Activated naive CD4-positive, alpha-beta T cell treated with anti-CD3 and anti-CD28 coated beads, Interleukin-2, amount 50 U/mL, for 72 hours (primary cell): Measurements from ENCODE around the gene ORM1. TPM values are rescaled to one million over a fixed set of nuclear protein-coding genes. Genes with fewer than 3 reads are reported as not detected.

Experiments
- ATAC-seq, 2 donors: fragments of 150-1000 bp; cut with Tn5 transposase; 2 replicates each; pipeline ENCODE4 v1.10.0; 2021; ENCODE audit warnings: mild to moderate bottlenecking in 2 of 2, moderate library complexity in 2 of 2
- DNase-seq, 2 donors: peaks; one replicate each; pipeline ENCODE4 v3.0.0; 2021 to 2022; ENCODE audit warnings: low spot score in 2 of 2
- H3K27ac Mint-ChIP-seq, 2 donors: one replicate each; pipeline ENCODE4 v1.8.0; 2022; ENCODE audit warnings: mild to moderate bottlenecking in 2 of 2, mixed read lengths in 2 of 2
- H3K36me3 Mint-ChIP-seq, 2 donors: one replicate each; pipeline ENCODE4 v1.8.0; 2022; ENCODE audit warnings: mixed read lengths in 2 of 2
- H3K9me3 Mint-ChIP-seq, 2 donors: one replicate each; pipeline ENCODE4 v1.8.0; 2022; ENCODE audit warnings: mixed read lengths in 2 of 2
- total RNA-seq, 2 donors: library from RNA; stranded (reverse); gene quantifications; one replicate each; pipeline ENCODE4 v1.2.3, GENCODE V29; 2022

The ORM1 gene
- total RNA-seq, 2 donors from 2014 or later, result not detected

DNA sequence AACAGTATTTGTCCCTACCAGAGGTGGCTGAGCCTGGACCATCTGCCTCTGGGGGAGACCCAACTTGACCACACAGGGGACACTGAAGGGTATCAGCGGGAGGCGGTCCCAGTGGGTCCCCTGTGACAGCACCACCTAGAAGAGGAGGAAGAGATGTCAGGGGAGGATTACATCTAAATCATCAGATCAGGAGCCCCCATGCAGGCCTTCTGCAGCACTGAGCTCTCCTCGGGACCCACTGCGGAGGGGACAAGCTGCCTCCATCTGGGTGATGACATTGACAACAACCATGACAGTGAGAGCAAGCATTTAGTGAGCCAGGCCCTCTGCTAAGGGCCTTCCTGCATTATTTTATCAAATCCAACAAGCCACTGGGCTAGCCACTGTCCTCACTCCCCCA is 19.1 kb downstream of the ORM1 start:
- ATAC-seq, result no peak
- Mint-ChIP-seq H3K27ac (peak overlapping the region; percentile 83 to 91), H3K9me3 (no peaks in the 10 kb centered on the region), H3K36me3 (peaks cover 32 to 36% of the 10 kb centered on the region in 2 donors)
- no peak for DNase-seq

DNA sequence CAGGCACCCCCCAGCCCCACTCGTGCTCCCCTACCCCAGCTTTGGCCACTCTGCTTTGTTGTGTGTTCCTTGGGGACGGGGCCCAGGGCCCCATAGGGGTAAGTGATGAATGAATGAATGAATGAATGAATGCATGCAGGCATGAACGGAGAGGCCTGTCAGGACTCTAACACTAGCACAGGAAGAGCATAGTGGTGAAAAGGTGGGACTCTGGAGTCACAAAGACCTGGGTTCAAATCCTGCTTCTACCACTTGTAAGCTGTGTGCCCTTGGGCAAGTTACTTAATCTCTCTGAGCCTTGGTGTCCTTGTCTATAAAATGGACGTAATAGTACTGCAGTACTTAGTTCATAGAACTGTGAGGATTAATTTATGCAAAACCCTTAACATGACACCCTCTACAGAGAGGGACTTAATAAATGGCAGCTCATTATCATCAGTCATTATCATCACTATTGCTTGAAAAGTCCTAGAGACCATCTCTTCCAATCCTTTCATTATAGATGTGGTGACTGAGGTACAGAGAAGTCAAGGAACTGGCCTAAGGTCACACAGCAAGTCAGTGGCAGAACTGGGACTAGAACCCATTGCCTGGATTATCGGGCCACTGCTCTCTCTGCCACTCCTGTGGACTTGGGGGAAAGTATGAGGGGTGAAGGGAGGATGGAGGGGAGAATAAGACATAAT is 20.0 kb downstream of the ORM1 start:
- no peak for ATAC-seq
- Mint-ChIP-seq H3K9me3 (no peaks in the 10 kb centered on the region), H3K27ac (peak overlapping the region; percentile 60 to 91), H3K36me3 (peaks cover 31 to 33% of the 10 kb centered on the region in 2 donors)
- no peak for DNase-seq

DNA sequence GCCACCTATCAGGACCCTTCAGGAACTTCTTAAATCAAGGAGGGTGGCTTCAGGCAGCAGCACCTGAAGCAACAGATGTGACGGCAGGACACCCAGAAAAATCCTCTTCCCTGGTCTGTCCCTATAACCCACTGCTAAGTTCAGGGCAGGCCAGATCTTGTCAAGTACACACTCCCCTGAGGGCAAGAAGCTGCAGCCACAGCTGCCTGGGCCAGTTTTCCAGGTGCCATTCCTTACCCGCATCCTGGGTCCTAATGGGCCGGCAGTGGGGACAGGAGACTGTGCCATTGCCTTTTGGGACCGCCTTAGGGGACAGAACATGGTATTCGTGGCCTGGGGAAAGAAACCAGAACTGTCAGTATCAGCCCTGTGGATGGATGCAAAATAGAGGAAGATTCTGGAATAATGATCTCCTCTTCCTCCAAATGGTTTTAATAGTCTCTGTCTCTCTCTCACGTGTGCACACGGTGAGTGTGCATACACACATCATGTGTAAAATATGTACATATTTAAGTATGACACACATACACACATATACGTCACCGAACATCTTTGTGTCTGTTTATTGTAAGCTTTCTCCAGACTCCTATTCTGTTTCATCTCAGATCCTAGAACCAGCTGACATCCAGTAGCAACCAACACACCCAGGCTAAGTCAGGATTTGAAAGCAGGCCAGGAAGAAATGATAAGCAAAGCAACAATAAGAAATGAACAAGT is 20.7 kb downstream of the ORM1 start:
- ATAC-seq (no peak), DNase-seq (no peak)
- peak overlapping the region; percentile 37 to 91 for H3K27ac Mint-ChIP-seq
- peaks cover 34 to 40% of the 10 kb centered on the region in 2 donors for H3K36me3 Mint-ChIP-seq
- H3K9me3 Mint-ChIP-seq, result no peaks in the 10 kb centered on the region

DNA sequence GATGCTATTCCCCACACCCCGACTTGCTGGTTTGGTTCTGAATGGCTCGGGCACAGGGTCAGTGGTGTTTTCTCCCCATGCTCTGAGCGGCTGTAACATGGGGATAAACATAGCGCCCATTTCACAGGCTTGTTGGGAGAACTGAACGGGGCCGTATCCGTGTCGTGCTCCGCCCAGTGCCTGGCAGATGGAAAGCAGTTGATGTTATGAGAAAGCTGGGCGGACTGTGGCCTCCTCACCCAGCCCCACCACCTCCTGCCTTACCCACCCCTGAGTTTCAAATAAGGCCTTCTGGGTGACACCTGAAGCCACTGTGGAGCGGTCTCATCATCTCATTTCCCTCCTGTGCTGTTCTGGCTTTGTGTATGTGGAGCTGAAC is 21.3 kb downstream of the ORM1 start:
- peak overlapping the region in 1 of 2 donors; percentile 91 for H3K27ac Mint-ChIP-seq
- H3K9me3 Mint-ChIP-seq, result no peaks in the 10 kb centered on the region
- ATAC-seq, result no peak
- no peak for DNase-seq
- peaks cover 37 to 39% of the 10 kb centered on the region in 2 donors for H3K36me3 Mint-ChIP-seq

DNA sequence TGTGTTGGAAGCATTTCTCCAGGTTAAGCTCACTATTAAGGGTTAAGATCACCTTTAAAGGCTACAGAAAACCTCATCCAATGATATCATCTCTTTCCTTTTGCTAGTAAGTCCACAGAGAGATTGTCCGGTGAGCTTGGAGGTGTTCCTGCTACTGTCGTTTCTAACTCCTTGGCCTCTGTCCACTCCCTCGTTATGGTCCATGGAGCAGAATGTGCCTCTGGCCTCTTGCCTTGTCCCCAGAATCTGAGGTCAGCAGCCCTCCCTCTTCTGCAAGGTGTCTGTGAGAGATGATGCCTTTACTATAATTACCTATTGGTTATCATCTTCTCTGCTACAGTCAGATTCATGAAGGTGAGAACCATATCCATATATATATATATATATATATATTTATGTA is 21.8 kb downstream of the ORM1 start:
- no peaks in the 10 kb centered on the region for H3K9me3 Mint-ChIP-seq
- peaks cover 32 to 44% of the 10 kb centered on the region in 2 donors for H3K36me3 Mint-ChIP-seq
- ATAC-seq (no peak), DNase-seq (no peak)
- H3K27ac Mint-ChIP-seq, result peak overlapping the region in 1 of 2 donors; percentile 91

DNA sequence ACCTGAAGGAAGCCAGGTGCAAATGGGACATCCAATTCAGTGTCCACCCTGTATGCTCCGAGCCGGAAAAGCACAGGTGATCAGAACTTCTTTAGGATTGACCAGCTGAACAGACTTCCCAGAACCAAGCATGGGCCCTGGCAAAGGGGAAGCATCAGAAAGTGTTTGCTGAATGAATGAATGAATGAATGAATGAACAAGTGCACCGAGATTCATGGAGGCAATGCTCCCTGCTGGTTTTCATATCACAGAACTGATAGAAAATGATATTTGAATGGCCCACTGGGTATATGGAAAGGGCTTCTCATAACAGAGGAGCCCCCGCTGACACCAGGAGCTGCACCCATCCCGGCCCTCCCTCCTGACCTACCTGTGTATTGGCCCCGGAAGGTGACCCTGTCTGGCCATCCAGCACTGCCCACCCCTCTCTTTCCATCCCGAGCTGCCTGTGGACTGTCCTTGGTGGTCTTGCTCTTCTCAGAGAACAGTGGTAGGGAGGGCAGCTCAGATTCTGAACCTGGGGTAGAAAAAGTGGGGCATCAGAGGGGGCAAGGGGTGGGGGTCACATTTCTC is 22.7 kb downstream of the ORM1 start:
- ATAC-seq (no peak), DNase-seq (no peak)
- Mint-ChIP-seq H3K9me3 (no peaks in the 10 kb centered on the region), H3K36me3 (peaks cover 40 to 53% of the 10 kb centered on the region in 2 donors), H3K27ac (peak overlapping the region in 1 of 2 donors; percentile 91)

DNA sequence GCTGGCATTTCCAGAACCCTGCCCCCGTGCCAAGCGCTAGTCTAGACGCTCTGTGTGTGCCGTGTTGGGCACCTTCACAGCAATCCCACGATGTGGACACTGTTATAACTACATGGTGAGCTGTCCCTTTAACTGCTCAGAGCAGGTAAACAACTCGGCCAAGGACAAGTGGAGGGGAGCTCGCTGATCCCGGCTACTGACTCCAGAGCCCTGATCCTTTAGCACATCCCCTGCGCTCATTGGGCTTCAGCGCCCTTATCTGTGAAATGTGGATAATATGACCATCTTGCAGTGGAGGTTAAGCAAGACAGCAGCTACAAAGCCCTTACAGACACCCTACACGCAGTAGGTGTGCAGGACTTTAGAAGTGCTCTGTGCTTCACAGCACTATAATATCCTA is 23.2 kb downstream of the ORM1 start:
- H3K36me3 Mint-ChIP-seq, result peaks cover 41 to 59% of the 10 kb centered on the region in 2 donors
- H3K27ac Mint-ChIP-seq, result peak overlapping the region in 1 of 2 donors; percentile 91
- ATAC-seq (no peak), DNase-seq (no peak)
- H3K9me3 Mint-ChIP-seq, result no peaks in the 10 kb centered on the region

DNA sequence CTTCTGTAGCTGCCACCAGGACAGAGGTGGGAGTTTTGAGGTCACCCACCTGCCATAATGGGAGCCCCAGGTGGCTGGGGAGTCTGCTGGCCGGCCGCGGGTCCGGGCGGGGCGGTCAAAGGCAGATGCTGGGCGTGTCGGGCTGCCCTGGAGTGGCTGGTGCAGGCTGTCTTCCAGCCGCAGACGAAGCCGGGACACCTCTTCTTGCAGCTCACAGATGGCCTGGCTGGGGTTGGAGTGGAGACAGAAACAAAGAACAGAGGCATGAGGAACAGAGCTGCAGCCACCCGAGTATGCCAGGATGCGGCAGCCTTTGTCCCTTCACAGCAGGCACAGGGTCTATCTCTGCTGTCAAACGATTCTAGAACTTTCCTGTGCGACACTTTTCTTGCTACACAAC is 24.8 kb downstream of the ORM1 start:
- ATAC-seq (no peak), DNase-seq (no peak)
- Mint-ChIP-seq H3K27ac (peak overlapping the region; percentile 32 to 91), H3K36me3 (peaks cover 34 to 65% of the 10 kb centered on the region in 2 donors), H3K9me3 (no peaks in the 10 kb centered on the region)

DNA sequence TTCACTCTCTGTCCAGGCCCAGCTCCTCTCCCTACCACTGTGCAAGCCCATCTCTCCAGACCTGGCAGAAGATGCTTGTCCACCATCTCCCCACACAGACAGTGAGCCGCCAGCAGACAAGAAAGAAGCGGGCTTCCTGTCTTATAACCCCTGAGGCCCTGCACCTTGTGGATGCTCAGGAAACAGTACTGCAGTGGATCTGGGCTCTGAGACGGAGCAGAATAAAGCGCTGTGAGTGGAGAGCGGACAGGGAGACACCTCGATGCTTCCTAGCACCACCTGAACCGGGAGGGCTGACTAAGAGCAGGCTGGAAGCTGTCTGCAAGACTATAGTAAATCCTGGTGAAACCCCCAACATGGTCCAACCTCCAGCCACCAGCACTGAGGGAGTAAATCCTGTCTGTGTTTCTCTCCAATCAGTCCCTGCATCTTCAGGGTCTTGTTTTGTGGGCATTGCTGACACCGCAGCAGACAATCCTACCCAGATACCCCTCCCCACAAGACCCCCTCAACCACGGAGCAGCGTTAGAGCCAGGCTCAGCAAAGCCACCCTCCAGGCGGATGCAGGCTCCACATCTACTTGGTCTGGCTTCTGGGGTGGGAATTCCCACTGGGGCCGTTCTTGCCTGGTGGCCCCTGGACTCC is 25.5 kb downstream of the ORM1 start:
- Mint-ChIP-seq H3K36me3 (peaks cover 34 to 58% of the 10 kb centered on the region in 2 donors), H3K9me3 (no peaks in the 10 kb centered on the region), H3K27ac (peak overlapping the region; percentile 91 to 97)
- no peak for DNase-seq
- ATAC-seq, result no peak

DNA sequence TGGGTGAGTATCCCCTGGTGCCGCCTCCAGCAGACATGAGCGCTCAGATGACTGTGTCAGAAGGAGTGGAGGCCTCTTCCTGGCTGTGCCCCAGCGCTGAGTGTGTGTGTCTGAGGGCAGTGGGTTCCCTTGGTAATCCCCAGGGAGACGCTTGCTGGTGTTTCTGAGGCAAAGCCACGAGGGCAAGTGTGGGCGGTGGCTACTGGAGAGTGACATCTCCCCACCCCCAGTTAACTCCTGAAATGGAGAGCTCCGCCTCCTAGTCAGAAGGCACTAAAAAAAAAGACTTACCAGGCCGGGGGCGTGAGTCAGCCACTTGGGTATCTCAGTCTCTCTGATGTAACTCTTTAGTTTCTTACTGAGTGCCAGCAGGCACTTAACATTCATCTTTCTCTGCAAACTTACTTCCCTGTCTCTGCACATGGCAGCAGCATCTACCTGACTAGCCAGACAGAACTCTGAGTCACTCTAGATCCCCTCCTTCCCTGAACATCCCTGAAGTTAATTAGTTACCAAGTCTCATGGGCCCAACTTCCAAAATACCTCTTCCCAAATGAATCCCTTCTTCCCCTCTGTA is 26.1 kb downstream of the ORM1 start:
- DNase-seq (peak; percentile 77 to 97), ATAC-seq (peak; percentile 91 to 92)
- Mint-ChIP-seq H3K9me3 (no peaks in the 10 kb centered on the region), H3K36me3 (peaks cover 29 to 53% of the 10 kb centered on the region in 2 donors), H3K27ac (peak overlapping the region; percentile 91 to 97)

DNA sequence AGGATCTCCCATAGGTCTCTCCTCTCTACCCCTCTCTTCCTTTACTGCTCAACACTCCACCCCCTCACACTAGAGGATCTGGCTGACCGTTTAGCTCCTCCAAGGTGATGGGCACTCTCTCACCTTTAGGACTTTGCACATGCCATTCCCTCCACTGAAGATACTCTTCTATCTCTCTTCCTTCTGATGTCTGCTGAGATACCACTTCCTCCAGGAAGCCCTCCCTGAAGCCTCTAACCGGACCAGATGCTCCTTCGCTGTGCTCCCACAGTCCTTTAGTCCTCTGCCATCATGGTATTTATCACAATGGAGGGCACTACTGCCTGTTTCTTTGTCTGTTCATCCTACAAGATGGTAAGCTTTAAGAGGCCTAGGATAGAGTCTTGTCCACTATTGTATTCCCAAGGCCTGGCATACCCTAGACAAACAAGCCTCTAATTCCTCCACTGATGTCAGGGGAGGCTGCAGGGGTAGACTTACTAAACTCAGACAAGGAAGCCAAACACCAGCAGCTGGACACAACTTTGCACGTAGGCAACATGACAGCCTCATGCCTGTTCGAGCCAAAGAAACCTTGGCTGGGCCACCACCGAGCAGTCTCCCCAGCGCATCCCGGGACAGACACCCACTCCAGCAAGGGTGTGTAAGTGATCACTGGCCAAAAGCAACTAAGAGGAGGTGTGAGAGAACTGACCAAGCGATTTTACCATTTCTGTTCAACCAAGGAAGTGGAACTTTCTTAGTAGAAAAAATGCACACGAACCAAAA is 27.0 kb downstream of the ORM1 start:
- Mint-ChIP-seq H3K27ac (peak overlapping the region; percentile 91 to 97), H3K9me3 (no peaks in the 10 kb centered on the region), H3K36me3 (peaks cover 27 to 46% of the 10 kb centered on the region in 2 donors)
- DNase-seq (no peak), ATAC-seq (peak; percentile 0 to 4)

DNA sequence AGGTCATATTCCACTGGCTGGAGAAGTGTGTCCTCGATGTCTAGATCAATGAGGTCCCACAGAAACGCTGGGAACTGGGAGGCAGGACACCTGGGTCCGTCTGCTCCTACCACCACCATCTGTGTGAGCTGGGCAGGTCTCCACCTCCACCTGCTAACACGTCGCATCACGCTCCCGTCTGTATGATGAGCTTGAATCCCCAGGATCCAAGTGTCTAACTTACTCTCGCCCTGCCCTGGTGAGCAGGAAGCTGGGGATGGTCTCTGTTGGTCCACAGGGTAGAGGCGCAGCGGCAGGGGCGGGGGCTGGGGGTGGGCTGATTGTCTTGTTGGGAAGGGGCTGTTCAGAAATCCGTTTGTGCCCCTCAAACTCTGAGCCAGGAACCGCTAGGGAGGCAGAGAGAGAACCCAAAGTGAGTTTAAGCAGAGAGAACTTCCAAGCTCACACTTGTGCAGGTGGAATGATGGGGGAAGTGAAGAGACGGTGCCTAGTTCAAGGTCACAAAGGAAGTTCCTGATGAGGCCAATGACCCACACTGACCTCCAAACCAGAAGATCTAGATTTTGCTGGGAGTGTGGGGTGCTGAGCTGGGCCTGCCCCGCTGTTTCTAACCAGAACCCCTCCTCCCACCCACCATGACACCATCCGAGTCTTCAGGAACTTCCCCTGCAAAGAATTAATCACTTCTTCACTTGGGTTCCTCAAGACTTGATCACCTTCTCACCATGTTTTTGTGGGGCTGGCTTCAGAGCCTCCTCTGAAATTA is 27.9 kb downstream of the ORM1 start:
- H3K36me3 Mint-ChIP-seq, result peaks cover 27 to 40% of the 10 kb centered on the region in 2 donors
- peak overlapping the region; percentile 91 to 97 for H3K27ac Mint-ChIP-seq
- peak in 1 of 2 donors; percentile 9 for ATAC-seq
- no peaks in the 10 kb centered on the region for H3K9me3 Mint-ChIP-seq
- no peak for DNase-seq

DNA sequence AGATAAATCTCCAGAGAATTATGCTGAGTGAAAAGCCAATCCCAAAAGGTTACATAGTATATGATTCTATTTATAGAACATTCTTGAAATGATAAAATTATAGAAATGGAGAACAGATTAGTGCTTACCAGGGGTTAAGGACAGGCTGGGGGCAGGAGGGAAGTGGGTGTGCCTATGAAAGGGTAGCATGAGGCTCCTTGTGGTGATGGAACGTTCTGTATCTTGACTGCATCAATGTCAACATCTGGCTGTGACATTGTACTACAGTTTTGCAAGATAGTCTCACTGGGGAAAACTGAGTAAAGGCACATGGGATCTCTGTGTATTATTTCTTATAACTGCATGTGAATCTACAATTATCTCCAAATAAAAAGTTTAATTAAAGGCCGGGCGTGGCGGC is 29.0 kb downstream of the ORM1 start:
- Mint-ChIP-seq H3K9me3 (no peaks in the 10 kb centered on the region), H3K27ac (peak overlapping the region in 1 of 2 donors; percentile 53), H3K36me3 (peaks cover 29 to 40% of the 10 kb centered on the region in 2 donors)
- no peak for ATAC-seq
- no peak for DNase-seq

DNA sequence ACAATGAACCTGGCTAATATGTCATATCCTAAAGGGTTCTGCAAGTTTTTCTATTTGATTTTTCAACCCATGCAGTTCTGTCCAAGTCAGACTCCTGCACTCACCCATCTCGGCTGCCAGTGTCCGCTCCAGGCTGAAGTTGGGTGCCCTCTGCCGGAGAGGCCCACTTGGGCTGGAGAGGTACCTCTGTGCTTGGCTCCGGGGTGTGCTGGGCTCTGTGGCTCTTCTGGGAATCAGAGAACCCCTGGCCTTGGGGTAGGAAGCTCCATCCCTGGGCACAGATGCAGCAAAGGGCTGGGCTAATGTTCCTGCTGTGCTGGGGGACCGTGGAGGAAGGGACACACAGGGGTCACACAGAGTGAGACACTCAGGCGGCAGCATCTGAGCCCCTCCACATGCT is 32.9 kb downstream of the ORM1 start:
- ATAC-seq, result no peak
- no peak for DNase-seq
- peaks cover 25 to 33% of the 10 kb centered on the region in 2 donors for H3K36me3 Mint-ChIP-seq
- peak overlapping the region; percentile 24 to 96 for H3K27ac Mint-ChIP-seq
- no peaks in the 10 kb centered on the region for H3K9me3 Mint-ChIP-seq

DNA sequence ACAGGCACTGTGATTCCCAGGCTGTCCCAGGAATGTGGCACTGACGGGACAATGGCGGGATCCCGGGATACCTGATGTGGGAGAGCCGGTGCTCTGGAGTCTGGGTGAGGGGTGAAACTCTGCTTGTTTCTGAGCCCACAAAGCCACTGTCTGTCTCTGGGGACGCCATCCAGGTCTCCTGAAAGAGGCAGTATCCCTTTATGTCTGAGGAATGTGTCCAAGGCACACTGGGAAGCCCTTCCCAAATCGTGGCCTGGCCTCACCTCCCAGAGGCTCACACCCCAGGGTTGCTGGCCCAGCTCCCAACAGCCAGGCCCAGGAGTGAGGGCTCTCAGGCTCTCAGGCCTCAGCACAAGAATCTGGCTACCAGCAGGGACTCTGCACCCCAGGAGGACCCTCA is 33.9 kb downstream of the ORM1 start:
- DNase-seq (no peak), ATAC-seq (no peak)
- Mint-ChIP-seq H3K9me3 (no peaks in the 10 kb centered on the region), H3K27ac (peak overlapping the region; percentile 70 to 96), H3K36me3 (peaks cover 30 to 41% of the 10 kb centered on the region in 2 donors)
